Nephron progenitor cell (in vitro differentiated cells): ENCODE results near the gene MACROD2.

Source experiments
- DNase-seq: peaks from one replicate; pipeline ENCODE4 v3.0.0; 2021
- H3K27ac Mint-ChIP-seq: 2 replicates; pipeline ENCODE4 v1.8.0; 2021; ENCODE audit warnings: mild to moderate bottlenecking, moderate library complexity, mixed read lengths
- H3K27me3 Mint-ChIP-seq: 2 replicates; pipeline ENCODE4 v1.8.0; 2021; ENCODE audit warnings: mild to moderate bottlenecking, low read depth, mixed read lengths; ENCODE audit not compliant: poor library complexity
- H3K36me3 Mint-ChIP-seq: 2 replicates; pipeline ENCODE4 v1.8.0; 2021; ENCODE audit warnings: low read depth, mixed read lengths
- H3K4me1 Mint-ChIP-seq: 2 replicates; pipeline ENCODE4 v1.8.0; 2021; ENCODE audit warnings: mixed read lengths
- H3K4me3 Mint-ChIP-seq: 2 replicates; pipeline ENCODE4 v1.8.0; 2021; ENCODE audit warnings: mild to moderate bottlenecking, moderate library complexity, mixed read lengths
- H3K9me3 Mint-ChIP-seq: 2 replicates; pipeline ENCODE4 v1.8.0; 2021; ENCODE audit warnings: mild to moderate bottlenecking, moderate library complexity, mixed read lengths
- CTCF ChIP-seq: fragments of 200-600 bp; sonication (generic); IDR thresholded peaks from 2 replicates; pipeline ENCODE4 v1.5.0; 2021; ENCODE audit warnings: antibody characterized with exemption

Gene MACROD2

GRCh38 chr20:16042731-16043130, 2047.4 kb downstream of the MACROD2 start:
- Mint-ChIP-seq H3K36me3 (no peaks in the 10 kb centered on the region), H3K4me1 (peaks cover 12% of the 10 kb centered on the region), H3K27me3 (peaks cover 3% of the 10 kb centered on the region), H3K27ac (no peak overlapping the region), H3K9me3 (no peaks in the 10 kb centered on the region), H3K4me3 (no peak overlapping the region)
- DNase-seq: no peak
- no peak for TF ChIP-seq CTCF

- Mint-ChIP-seq H3K4me1 (peaks cover 12% of the 10 kb centered on the region), H3K27me3 (peaks cover 3% of the 10 kb centered on the region), H3K27ac (no peak overlapping the region), H3K9me3 (no peaks in the 10 kb centered on the region), H3K36me3 (no peaks in the 10 kb centered on the region), H3K4me3 (no peak overlapping the region)
- no peak for DNase-seq
- TF ChIP-seq CTCF: no peak
Observed at GRCh38 chr20:16043931-16044330, 2048.6 kb downstream of the MACROD2 start.

- H3K9me3 Mint-ChIP-seq: no peaks in the 10 kb centered on the region
- TF ChIP-seq CTCF: no peak
- H3K36me3 Mint-ChIP-seq: no peaks in the 10 kb centered on the region
- peaks cover under 1% of the 10 kb centered on the region for H3K27me3 Mint-ChIP-seq
- no peaks in the 10 kb centered on the region for H3K4me1 Mint-ChIP-seq
- H3K27ac Mint-ChIP-seq: no peak overlapping the region
- DNase-seq: no peak
- no peak overlapping the region for H3K4me3 Mint-ChIP-seq
Observed at GRCh38 chr20:16048876-16049275, 2053.6 kb downstream of the MACROD2 start.

GRCh38 chr20:16049529-16050093, 2054.3 kb downstream of the MACROD2 start:
- Mint-ChIP-seq H3K27me3 (no peaks in the 10 kb centered on the region), H3K27ac (no peak overlapping the region), H3K4me3 (no peak overlapping the region), H3K4me1 (no peaks in the 10 kb centered on the region), H3K36me3 (no peaks in the 10 kb centered on the region), H3K9me3 (no peaks in the 10 kb centered on the region)
- DNase-seq: no peak
- TF ChIP-seq CTCF: no peak

- Mint-ChIP-seq H3K4me3 (no peak overlapping the region), H3K27me3 (no peaks in the 10 kb centered on the region), H3K4me1 (no peaks in the 10 kb centered on the region), H3K27ac (no peak overlapping the region), H3K9me3 (peaks cover 3% of the 10 kb centered on the region), H3K36me3 (no peaks in the 10 kb centered on the region)
- no peak for DNase-seq
- no peak for TF ChIP-seq CTCF
Observed at GRCh38 chr20:16050366-16050765, 2055.1 kb downstream of the MACROD2 start.

GRCh38 chr20:16051968-16052367, 2056.7 kb downstream of the MACROD2 start:
- no peak overlapping the region for H3K27ac Mint-ChIP-seq
- no peaks in the 10 kb centered on the region for H3K27me3 Mint-ChIP-seq
- H3K4me3 Mint-ChIP-seq: no peak overlapping the region
- H3K4me1 Mint-ChIP-seq: no peaks in the 10 kb centered on the region
- no peak for DNase-seq
- no peaks in the 10 kb centered on the region for H3K36me3 Mint-ChIP-seq
- H3K9me3 Mint-ChIP-seq: peaks cover 3% of the 10 kb centered on the region
- TF ChIP-seq CTCF: no peak
